ENCODE results near the gene TSPAN11. TPM values are rescaled to one million over a fixed set of nuclear protein-coding genes. Genes with fewer than 3 reads are reported as not detected.

Gene TSPAN11
- total RNA-seq, 1 experiment from 2014 or later, result 4.6 TPM

DNA sequence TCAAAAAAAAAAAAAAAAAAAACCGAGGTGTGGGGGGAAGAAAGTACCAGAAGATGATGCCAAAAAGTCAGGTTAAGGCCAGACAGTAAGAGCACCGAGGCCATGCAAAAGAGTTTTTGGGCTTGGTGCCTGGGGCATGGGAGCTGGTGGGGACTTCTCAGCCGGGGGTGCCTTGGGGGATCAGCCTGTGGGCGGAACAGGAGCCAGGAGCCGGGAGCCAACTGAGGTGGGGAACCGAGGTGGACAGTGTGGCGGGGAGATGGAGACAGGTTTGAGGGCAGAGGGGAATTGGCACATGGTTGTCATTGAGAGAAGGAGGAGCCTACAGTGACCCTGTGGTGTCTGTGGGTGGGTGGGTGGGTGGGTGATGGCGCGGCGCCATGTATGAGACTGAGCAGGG is 33.2 kb downstream of the TSPAN11 start:
- Mint-ChIP-seq H3K27me3 (ENCODE audit: low read depth) (no peaks in the 10 kb centered on the region; the same call in 1 of the 2 replicates), H3K27ac (no peak overlapping the region), H3K4me1 (peaks cover 5% of the 10 kb centered on the region), H3K36me3 (no peaks in the 10 kb centered on the region; the same call in 1 of the 2 replicates), H3K9me3 (peaks cover 4% of the 10 kb centered on the region; the same call in 1 of the 2 replicates), H3K4me3 (no peak overlapping the region)
- no peak for ATAC-seq
- ChIA-PET POLR2A (interaction anchor here (0.7 kb wide), 2 partner anchors 62 to 109 kb away, joined by 5 read pairs; no protein-coding TSS in a partner anchor), CTCF (interaction anchor here (2.4 kb wide), 1 partner anchor 14 kb away, joined by 7 read pairs; no protein-coding TSS in a partner anchor)
- TF ChIP-seq NFATC4 (CRISPR knock-in tag; IDR thresholded peaks at IDR 0.05), result no peak
- DNase-seq (ENCODE audit: low spot score), result no peak

DNA sequence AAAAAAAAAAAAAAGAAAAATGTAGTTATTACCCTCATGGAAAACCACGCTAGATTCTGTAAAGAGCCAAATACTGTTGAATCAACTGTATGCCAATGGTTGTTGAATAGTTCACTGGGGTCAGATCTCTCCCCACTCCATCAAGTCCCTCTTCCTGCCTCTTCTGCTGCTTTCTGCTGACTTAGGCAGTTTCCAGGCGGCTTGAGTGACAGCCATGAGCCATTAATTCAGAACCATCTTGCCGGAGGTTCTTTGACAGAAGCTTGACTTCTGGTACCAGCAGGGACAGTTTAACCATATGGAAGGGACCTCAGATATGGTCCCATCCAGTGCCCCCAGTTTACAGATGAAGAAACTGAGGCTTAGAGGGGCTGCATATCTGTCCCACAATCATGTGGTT is 34.5 kb downstream of the TSPAN11 start:
- CTCF ChIA-PET, result no interaction called here

More for the DNA sequence above, 34.5 kb downstream of the TSPAN11 start:
- DNase-seq (ENCODE audit: low spot score), result no peak
- no peak overlapping the region for H3K4me3 Mint-ChIP-seq
- ATAC-seq, result no peak
- TF ChIP-seq, protein P1, sequence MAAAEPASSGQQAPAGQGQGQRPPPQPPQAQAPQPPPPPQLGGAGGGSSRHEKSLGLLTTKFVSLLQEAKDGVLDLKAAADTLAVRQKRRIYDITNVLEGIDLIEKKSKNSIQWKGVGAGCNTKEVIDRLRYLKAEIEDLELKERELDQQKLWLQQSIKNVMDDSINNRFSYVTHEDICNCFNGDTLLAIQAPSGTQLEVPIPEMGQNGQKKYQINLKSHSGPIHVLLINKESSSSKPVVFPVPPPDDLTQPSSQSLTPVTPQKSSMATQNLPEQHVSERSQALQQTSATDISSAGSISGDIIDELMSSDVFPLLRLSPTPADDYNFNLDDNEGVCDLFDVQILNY (CRISPR knock-in tag; IDR thresholded peaks at IDR 0.05), result no peak
- TF ChIP-seq ZBTB21 (CRISPR knock-in tag; IDR thresholded peaks at IDR 0.05; ENCODE audit: borderline replicate concordance) (no peak), EMX1 (CRISPR knock-in tag; IDR thresholded peaks at IDR 0.05) (no peak), ELF4 (CRISPR knock-in tag; IDR thresholded peaks at IDR 0.05; ENCODE audit: low read depth) (no peak), ETV6 (CRISPR knock-in tag; IDR thresholded peaks at IDR 0.05) (no peak), ZNF317 (CRISPR knock-in tag; IDR thresholded peaks at IDR 0.05; ENCODE audit: borderline replicate concordance, low read depth) (no peak), SMAD4 (CRISPR knock-in tag; IDR thresholded peaks at IDR 0.05) (no peak), RORB (CRISPR knock-in tag; IDR thresholded peaks at IDR 0.05) (no peak), ZNF219 (CRISPR knock-in tag; IDR thresholded peaks at IDR 0.05; ENCODE audit: borderline replicate concordance) (no peak), NR3C1 (CRISPR knock-in tag; conservative IDR thresholded peaks at IDR 0.05; ENCODE audit: low read depth) (no peak), SOX15 (CRISPR knock-in tag; IDR thresholded peaks at IDR 0.05) (no peak), ATF1 (CRISPR knock-in tag; IDR thresholded peaks at IDR 0.05) (no peak), TEAD1 (CRISPR knock-in tag; IDR thresholded peaks at IDR 0.05) (no peak), ZNF671 (CRISPR knock-in tag; IDR thresholded peaks at IDR 0.05) (no peak)
- TF ChIP-seq, protein P2, sequence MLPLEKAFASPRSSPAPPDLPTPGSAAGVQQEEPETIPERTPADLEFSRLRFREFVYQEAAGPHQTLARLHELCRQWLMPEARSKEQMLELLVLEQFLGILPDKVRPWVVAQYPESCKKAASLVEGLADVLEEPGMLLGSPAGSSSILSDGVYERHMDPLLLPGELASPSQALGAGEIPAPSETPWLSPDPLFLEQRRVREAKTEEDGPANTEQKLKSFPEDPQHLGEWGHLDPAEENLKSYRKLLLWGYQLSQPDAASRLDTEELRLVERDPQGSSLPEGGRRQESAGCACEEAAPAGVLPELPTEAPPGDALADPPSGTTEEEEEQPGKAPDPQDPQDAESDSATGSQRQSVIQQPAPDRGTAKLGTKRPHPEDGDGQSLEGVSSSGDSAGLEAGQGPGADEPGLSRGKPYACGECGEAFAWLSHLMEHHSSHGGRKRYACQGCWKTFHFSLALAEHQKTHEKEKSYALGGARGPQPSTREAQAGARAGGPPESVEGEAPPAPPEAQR (CRISPR knock-in tag; IDR thresholded peaks at IDR 0.05), result no peak
- TF ChIP-seq, protein P3, sequence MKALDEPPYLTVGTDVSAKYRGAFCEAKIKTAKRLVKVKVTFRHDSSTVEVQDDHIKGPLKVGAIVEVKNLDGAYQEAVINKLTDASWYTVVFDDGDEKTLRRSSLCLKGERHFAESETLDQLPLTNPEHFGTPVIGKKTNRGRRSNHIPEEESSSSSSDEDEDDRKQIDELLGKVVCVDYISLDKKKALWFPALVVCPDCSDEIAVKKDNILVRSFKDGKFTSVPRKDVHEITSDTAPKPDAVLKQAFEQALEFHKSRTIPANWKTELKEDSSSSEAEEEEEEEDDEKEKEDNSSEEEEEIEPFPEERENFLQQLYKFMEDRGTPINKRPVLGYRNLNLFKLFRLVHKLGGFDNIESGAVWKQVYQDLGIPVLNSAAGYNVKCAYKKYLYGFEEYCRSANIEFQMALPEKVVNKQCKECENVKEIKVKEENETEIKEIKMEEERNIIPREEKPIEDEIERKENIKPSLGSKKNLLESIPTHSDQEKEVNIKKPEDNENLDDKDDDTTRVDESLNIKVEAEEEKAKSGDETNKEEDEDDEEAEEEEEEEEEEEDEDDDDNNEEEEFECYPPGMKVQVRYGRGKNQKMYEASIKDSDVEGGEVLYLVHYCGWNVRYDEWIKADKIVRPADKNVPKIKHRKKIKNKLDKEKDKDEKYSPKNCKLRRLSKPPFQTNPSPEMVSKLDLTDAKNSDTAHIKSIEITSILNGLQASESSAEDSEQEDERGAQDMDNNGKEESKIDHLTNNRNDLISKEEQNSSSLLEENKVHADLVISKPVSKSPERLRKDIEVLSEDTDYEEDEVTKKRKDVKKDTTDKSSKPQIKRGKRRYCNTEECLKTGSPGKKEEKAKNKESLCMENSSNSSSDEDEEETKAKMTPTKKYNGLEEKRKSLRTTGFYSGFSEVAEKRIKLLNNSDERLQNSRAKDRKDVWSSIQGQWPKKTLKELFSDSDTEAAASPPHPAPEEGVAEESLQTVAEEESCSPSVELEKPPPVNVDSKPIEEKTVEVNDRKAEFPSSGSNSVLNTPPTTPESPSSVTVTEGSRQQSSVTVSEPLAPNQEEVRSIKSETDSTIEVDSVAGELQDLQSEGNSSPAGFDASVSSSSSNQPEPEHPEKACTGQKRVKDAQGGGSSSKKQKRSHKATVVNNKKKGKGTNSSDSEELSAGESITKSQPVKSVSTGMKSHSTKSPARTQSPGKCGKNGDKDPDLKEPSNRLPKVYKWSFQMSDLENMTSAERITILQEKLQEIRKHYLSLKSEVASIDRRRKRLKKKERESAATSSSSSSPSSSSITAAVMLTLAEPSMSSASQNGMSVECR (CRISPR knock-in tag; IDR thresholded peaks at IDR 0.05; ENCODE audit: borderline replicate concordance), result no peak
- TF ChIP-seq, protein P4, sequence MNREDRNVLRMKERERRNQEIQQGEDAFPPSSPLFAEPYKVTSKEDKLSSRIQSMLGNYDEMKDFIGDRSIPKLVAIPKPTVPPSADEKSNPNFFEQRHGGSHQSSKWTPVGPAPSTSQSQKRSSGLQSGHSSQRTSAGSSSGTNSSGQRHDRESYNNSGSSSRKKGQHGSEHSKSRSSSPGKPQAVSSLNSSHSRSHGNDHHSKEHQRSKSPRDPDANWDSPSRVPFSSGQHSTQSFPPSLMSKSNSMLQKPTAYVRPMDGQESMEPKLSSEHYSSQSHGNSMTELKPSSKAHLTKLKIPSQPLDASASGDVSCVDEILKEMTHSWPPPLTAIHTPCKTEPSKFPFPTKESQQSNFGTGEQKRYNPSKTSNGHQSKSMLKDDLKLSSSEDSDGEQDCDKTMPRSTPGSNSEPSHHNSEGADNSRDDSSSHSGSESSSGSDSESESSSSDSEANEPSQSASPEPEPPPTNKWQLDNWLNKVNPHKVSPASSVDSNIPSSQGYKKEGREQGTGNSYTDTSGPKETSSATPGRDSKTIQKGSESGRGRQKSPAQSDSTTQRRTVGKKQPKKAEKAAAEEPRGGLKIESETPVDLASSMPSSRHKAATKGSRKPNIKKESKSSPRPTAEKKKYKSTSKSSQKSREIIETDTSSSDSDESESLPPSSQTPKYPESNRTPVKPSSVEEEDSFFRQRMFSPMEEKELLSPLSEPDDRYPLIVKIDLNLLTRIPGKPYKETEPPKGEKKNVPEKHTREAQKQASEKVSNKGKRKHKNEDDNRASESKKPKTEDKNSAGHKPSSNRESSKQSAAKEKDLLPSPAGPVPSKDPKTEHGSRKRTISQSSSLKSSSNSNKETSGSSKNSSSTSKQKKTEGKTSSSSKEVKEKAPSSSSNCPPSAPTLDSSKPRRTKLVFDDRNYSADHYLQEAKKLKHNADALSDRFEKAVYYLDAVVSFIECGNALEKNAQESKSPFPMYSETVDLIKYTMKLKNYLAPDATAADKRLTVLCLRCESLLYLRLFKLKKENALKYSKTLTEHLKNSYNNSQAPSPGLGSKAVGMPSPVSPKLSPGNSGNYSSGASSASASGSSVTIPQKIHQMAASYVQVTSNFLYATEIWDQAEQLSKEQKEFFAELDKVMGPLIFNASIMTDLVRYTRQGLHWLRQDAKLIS (CRISPR knock-in tag; IDR thresholded peaks at IDR 0.05; ENCODE audit: borderline replicate concordance), result no peak
- TF ChIP-seq, protein P5, sequence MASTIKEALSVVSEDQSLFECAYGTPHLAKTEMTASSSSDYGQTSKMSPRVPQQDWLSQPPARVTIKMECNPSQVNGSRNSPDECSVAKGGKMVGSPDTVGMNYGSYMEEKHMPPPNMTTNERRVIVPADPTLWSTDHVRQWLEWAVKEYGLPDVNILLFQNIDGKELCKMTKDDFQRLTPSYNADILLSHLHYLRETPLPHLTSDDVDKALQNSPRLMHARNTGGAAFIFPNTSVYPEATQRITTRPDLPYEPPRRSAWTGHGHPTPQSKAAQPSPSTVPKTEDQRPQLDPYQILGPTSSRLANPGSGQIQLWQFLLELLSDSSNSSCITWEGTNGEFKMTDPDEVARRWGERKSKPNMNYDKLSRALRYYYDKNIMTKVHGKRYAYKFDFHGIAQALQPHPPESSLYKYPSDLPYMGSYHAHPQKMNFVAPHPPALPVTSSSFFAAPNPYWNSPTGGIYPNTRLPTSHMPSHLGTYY (CRISPR knock-in tag; IDR thresholded peaks at IDR 0.05), result no peak
- TF ChIP-seq, protein P6, sequence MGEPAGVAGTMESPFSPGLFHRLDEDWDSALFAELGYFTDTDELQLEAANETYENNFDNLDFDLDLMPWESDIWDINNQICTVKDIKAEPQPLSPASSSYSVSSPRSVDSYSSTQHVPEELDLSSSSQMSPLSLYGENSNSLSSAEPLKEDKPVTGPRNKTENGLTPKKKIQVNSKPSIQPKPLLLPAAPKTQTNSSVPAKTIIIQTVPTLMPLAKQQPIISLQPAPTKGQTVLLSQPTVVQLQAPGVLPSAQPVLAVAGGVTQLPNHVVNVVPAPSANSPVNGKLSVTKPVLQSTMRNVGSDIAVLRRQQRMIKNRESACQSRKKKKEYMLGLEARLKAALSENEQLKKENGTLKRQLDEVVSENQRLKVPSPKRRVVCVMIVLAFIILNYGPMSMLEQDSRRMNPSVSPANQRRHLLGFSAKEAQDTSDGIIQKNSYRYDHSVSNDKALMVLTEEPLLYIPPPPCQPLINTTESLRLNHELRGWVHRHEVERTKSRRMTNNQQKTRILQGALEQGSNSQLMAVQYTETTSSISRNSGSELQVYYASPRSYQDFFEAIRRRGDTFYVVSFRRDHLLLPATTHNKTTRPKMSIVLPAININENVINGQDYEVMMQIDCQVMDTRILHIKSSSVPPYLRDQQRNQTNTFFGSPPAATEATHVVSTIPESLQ (CRISPR knock-in tag; IDR thresholded peaks at IDR 0.05), result no peak
- no peak overlapping the region for H3K27ac Mint-ChIP-seq
- no peaks in the 10 kb centered on the region for H3K9me3 Mint-ChIP-seq
- no peaks in the 10 kb centered on the region for H3K36me3 Mint-ChIP-seq
- POLR2A ChIA-PET, result no interaction called here
- H3K27me3 Mint-ChIP-seq (ENCODE audit: low read depth), result no peaks in the 10 kb centered on the region
- peaks cover 11% of the 10 kb centered on the region for H3K4me1 Mint-ChIP-seq
